Activated naive CD8-positive, alpha-beta T cell treated with anti-CD3 and anti-CD28 coated beads for 36 hours (primary cell): Measurements from ENCODE around the gene OSER1. TPM values are rescaled to one million over a fixed set of nuclear protein-coding genes. Genes with fewer than 3 reads are reported as not detected.

ENCODE experiments used
- DNase-seq: peaks from one replicate; pipeline ENCODE4 v3.0.0; 2021
- H3K27ac Mint-ChIP-seq: one replicate; pipeline ENCODE4 v1.8.0; 2022; ENCODE audit warnings: mild to moderate bottlenecking, moderate library complexity, mixed read lengths
- H3K27me3 Mint-ChIP-seq: one replicate; pipeline ENCODE4 v1.8.0; 2022; ENCODE audit warnings: mild to moderate bottlenecking, mixed read lengths
- H3K36me3 Mint-ChIP-seq: one replicate; pipeline ENCODE4 v1.8.0; 2021; ENCODE audit warnings: mild to moderate bottlenecking, mixed read lengths
- H3K4me1 Mint-ChIP-seq: one replicate; pipeline ENCODE4 v1.8.0; 2021; ENCODE audit warnings: mixed read lengths
- H3K4me3 Mint-ChIP-seq: one replicate; pipeline ENCODE4 v1.8.0; 2022; ENCODE audit warnings: mild to moderate bottlenecking, moderate library complexity, mixed read lengths
- H3K9me3 Mint-ChIP-seq: one replicate; pipeline ENCODE4 v1.8.0; 2022; ENCODE audit warnings: mixed read lengths
- total RNA-seq, 2 experiments: library from RNA; stranded (reverse); gene quantifications; one replicate each; pipeline ENCODE4 v1.2.3, GENCODE V29; 2021

OSER1 gene
- total RNA-seq, 2 experiments from 2014 or later = 25.5 to 26.4 TPM

- no peak overlapping the region for H3K27ac Mint-ChIP-seq
- no peaks in the 10 kb centered on the region for H3K36me3 Mint-ChIP-seq
- peaks cover 25% of the 10 kb centered on the region for H3K27me3 Mint-ChIP-seq
- H3K4me3 Mint-ChIP-seq = no peak overlapping the region
- no peak for DNase-seq
- H3K4me1 Mint-ChIP-seq = no peaks in the 10 kb centered on the region
- no peaks in the 10 kb centered on the region for H3K9me3 Mint-ChIP-seq
Measured at GRCh38 chr20:44159711-44160110, 50.9 kb downstream of the OSER1 start.

GRCh38 chr20:44159125-44159524 lies 51.4 kb downstream of the OSER1 start:
- H3K36me3 Mint-ChIP-seq = no peaks in the 10 kb centered on the region

DNA sequence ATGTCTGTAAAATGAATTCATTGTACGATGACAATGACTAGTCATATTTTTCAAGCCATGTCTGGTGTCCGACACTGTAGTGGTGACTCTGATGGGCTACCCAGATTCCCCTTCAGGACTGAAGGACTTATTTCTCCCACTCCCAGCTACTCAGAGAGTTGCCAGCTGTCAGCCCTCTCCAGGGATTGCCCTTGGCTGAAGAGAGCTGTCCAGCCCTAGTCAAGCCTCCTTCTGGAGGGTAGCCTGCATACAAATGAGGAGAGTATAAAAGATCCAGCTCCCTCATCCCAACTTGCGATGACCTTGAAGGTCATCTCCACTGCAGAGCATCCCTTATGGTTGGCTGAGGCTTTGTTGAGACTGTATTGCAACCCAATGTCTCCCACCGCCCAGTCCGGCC lies 53.5 kb downstream of the OSER1 start:
- Mint-ChIP-seq H3K27me3 (peaks cover 25% of the 10 kb centered on the region), H3K4me1 (peaks cover 7% of the 10 kb centered on the region), H3K4me3 (no peak overlapping the region), H3K9me3 (no peaks in the 10 kb centered on the region), H3K27ac (no peak overlapping the region), H3K36me3 (no peaks in the 10 kb centered on the region)
- no peak for DNase-seq

More at GRCh38 chr20:44159125-44159524, 51.4 kb downstream of the OSER1 start:
- DNase-seq = no peak
- H3K4me3 Mint-ChIP-seq = no peak overlapping the region
- no peak overlapping the region for H3K27ac Mint-ChIP-seq
- peaks cover 25% of the 10 kb centered on the region for H3K27me3 Mint-ChIP-seq
- no peaks in the 10 kb centered on the region for H3K9me3 Mint-ChIP-seq
- H3K4me1 Mint-ChIP-seq = no peaks in the 10 kb centered on the region

- peaks cover 7% of the 10 kb centered on the region for H3K4me1 Mint-ChIP-seq
- H3K4me3 Mint-ChIP-seq = no peak overlapping the region
- H3K27me3 Mint-ChIP-seq = peaks cover 14% of the 10 kb centered on the region
- H3K9me3 Mint-ChIP-seq = no peaks in the 10 kb centered on the region
- no peak overlapping the region for H3K27ac Mint-ChIP-seq
- DNase-seq = no peak
- no peaks in the 10 kb centered on the region for H3K36me3 Mint-ChIP-seq
Measured at GRCh38 chr20:44154521-44155001, 56.0 kb downstream of the OSER1 start.

DNA sequence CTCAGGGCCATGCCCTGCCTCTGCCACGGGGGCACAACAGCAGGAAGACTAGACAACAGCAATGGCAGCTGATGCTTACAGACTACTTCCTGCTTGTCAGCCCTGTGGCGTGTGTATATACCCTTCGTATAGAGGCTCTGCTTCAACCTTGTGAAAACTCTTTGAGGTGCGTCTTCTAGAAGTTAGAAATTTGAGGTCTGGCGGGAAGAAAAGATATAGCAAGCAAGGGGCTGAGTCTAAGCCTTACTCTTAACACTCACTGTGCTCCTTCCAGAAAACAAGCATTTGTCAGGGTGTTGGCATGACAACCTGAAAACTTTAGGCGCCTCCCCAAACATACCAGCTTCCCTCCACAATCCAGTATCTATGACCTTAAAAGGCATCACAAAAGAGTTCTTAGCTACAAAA lies 56.9 kb downstream of the OSER1 start:
- H3K4me1 Mint-ChIP-seq = peaks cover 7% of the 10 kb centered on the region
- no peaks in the 10 kb centered on the region for H3K9me3 Mint-ChIP-seq
- H3K27me3 Mint-ChIP-seq = peaks cover 8% of the 10 kb centered on the region
- H3K4me3 Mint-ChIP-seq = peak overlapping the region; percentile 11
- no peak overlapping the region for H3K27ac Mint-ChIP-seq
- H3K36me3 Mint-ChIP-seq = no peaks in the 10 kb centered on the region
- no peak for DNase-seq

DNA sequence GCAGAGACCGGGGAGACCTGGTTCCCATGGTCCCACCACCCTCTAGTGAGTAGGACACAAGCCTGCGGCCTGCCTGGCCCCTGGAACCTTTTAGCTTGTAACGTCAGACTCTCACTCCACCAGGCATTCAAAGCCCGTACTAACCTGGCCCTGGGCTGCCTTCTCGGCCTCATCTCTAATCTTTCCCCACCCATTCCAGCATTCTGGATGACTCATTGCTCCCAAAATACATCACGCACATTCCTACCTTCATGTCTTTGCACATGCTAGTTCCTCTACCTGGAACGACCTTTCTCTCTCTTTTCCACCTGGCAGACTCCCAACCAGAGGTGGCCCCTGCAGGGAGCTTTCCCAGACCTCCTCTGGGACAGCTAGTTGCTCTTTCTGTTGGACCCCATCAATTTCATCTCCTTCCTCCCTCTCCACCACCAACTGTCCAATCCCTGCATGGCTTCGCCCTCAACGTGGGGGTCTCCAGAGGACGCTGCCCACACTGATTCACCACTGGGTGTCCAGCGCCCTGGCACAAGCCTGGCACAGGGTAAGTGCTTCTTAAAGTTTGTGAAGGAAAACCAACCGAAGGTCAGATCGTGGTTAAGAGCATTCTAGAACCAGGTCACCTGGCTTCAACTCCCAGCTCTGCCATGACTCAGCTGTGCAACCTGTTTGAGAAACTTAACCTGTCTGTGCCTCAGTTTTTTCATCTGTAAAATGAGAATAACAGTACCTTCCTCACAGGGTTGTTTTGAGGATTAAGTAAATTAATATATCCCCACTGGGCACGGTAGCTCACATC lies 58.8 kb downstream of the OSER1 start:
- Mint-ChIP-seq H3K36me3 (no peaks in the 10 kb centered on the region), H3K27ac (no peak overlapping the region), H3K4me1 (peaks cover 7% of the 10 kb centered on the region), H3K9me3 (no peaks in the 10 kb centered on the region), H3K27me3 (no peaks in the 10 kb centered on the region), H3K4me3 (no peak overlapping the region)
- DNase-seq = no peak

DNA sequence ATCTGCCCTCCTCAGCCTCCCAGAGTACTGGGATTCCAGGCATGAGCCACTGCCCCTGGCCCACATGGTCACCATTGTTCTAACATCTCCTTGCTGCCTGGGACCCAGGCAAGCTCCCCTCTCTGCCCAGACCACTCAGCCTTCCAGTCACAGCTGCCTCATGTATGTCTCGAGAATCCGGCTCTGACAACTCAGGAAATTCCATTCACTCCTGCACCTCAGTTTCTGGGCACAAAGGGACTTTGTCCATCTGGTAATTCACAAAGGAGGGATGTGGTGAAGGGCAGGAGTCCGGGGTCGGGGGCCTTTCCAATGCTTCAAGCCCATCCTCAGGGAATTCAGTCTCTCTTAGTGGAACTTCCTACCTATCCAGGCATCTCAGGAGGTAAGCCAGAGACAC lies 64.3 kb downstream of the OSER1 start:
- Mint-ChIP-seq H3K4me1 (no peaks in the 10 kb centered on the region), H3K27me3 (peaks cover 8% of the 10 kb centered on the region), H3K9me3 (no peaks in the 10 kb centered on the region), H3K36me3 (no peaks in the 10 kb centered on the region), H3K4me3 (no peak overlapping the region), H3K27ac (no peak overlapping the region)
- DNase-seq = no peak

Other genes starting within 250 kb of the OSER1 start
- under 1 TPM; 0.12 to 0.14 TPM for gene JPH2, start 23.6 kb downstream of the OSER1 start, total RNA-seq
- gene GDAP1L1, start 36.5 kb upstream of the OSER1 start, total RNA-seq = under 1 TPM in 1 of 2 experiments, not detected in 1; 0.12 TPM
- gene FITM2, start 100.4 kb upstream of the OSER1 start, total RNA-seq = 1 to 10 TPM; 1.9 to 2.1 TPM
- gene R3HDML, start 126.3 kb upstream of the OSER1 start, total RNA-seq = not detected
- not detected for gene HNF4A, start 144.9 kb upstream of the OSER1 start, total RNA-seq